Psoas muscle (tissue), 8 donors: Measurements from ENCODE around the gene CCDC97. TPM values are rescaled to one million over a fixed set of nuclear protein-coding genes. Genes with fewer than 3 reads are reported as not detected.

ENCODE experiments used
- ATAC-seq, 4 donors: fragments of 200-7000 bp; cut with Tn5 transposase; one replicate each; pipeline ENCODE4 v1.9.1; 2020; ENCODE audit warnings: moderate library complexity in 3 of 4, mild to moderate bottlenecking in 2 of 4
- DNase-seq, 2 donors: peaks; one replicate each; pipeline ENCODE4 v3.0.0-alpha.2; 2020
- H3K27ac ChIP-seq: fragments of 200-600 bp; one replicate; pipeline ENCODE4 v1.8.0; 2022
- H3K27me3 ChIP-seq, 3 donors: fragments of 200-600 bp in 1 of 3; one replicate each; pipeline versions ENCODE4 v1.6.1 to v1.8.0; 2013 to 2022; ENCODE audit warnings: low read length in 2 of 3, mild to moderate bottlenecking in 2 of 3, moderate library complexity in 1 of 3; ENCODE audit not compliant: insufficient read depth in 3 of 3
- H3K36me3 ChIP-seq, 2 donors: fragments of 200-600 bp in 1 of 2; one replicate each; pipeline versions ENCODE4 v1.6.1 to v1.8.0; 2013 to 2022; ENCODE audit warnings: low read depth in 1 of 2, mild to moderate bottlenecking in 1 of 2, moderate library complexity in 1 of 2; ENCODE audit not compliant: insufficient read depth in 1 of 2
- H3K4me1 ChIP-seq: fragments of 200-600 bp; one replicate; pipeline ENCODE4 v1.8.0; 2022
- H3K4me3 ChIP-seq: fragments of 200-600 bp; one replicate; pipeline ENCODE4 v1.8.0; 2022; ENCODE audit warnings: mild to moderate bottlenecking
- H3K9me3 ChIP-seq: fragments of 200-600 bp; one replicate; pipeline ENCODE4 v1.8.0; 2022
- CTCF ChIP-seq: fragments of 200-600 bp; IDR thresholded peaks from one replicate; pipeline ENCODE4 v1.8.0; 2022; ENCODE audit warnings: antibody characterized with exemption
- WGBS, 3 donors: extraction: QIAGEN DNeasy Blood & Tissue Kit; methylation state at CpG; one replicate each; pipeline versions ENCODE4 v1.1.6 to v1.1.7; 2013; 5-methylcytosine and 5-hydroxymethylcytosine counted together
- intact Hi-C, 2 donors: fragments of 100-400 bp; cut with DNase I; formaldehyde crosslinking; loops; one replicate each; pipeline versions ENCODE4 v1.11.0 to v1.14.2; 2022
- polyA plus RNA-seq, 3 donors: library from polyadenylated mRNA; stranded (reverse); fragments of 200-250 nt; gene quantifications; one replicate each; pipeline ENCODE4 v1.2.3, GENCODE V29; 2013
- total RNA-seq, 4 donors: library from RNA; stranded (reverse); fragmentation: NEBNext Ultra II Directional in 2 of 4; extraction: Animal tissue kit (Norgen Biotek cat#: 25700) in 2 of 4; gene quantifications; one replicate each; pipeline versions ENCODE4 v1.2.1 to v1.2.4, GENCODE V29; 2021 to 2023
- donor health status: healthy with polysubstance abuse.
- donor health status: DM: no; HTN: no; CAD: no; lungs with moderate emphysema.
- donor health status: Bipolar disorder and iron deficiency.
- donor health status: healthy.
- donor health status: DM: yes; HTN: yes; CAD: no.
- donor health status: DM: no; HTN: no; CAD: no.
- donor health status: DM: no; HTN: no; CAD: no.
- donor health status: DM: yes; HTN: yes; CAD: no.

CCDC97 gene
- total and polyA plus RNA-seq, 7 donors = 13.7 to 25.7 (median 19.9) TPM

DNA sequence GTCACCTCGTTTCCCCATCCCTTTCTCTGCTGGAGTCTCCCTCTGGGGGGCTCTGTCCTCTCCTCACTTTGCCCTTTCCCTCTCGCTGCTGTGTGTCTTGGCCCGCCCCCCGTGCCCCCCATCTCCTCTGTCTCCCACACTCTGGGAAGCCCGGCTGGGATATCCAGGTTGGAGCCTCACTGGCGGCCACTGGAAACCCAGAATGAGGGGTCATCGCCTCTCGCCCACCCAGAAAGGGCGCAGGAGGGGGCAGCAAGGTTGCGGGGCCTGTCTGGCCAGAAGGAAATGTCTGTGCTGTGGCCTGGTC, 15.6 kb downstream of the CCDC97 start:
- no peaks in the 10 kb centered on the region for H3K27me3 ChIP-seq
- peak overlapping the region; percentile 53 for H3K4me3 ChIP-seq
- H3K27ac ChIP-seq = peak overlapping the region; percentile 72
- no peak for TF ChIP-seq CTCF
- DNase-seq (no peak), ATAC-seq (no peak)
- H3K9me3 ChIP-seq = no peaks in the 10 kb centered on the region
- H3K36me3 ChIP-seq = peaks cover 0 to 18% of the 10 kb centered on the region in 2 donors
- peaks cover 59% of the 10 kb centered on the region for H3K4me1 ChIP-seq
- intact Hi-C loops = no loop called here
- 3 to 4% (median 3%) methylated on average over 9 to 10 of the region's 10 CpGs for WGBS, 3 donors

DNA sequence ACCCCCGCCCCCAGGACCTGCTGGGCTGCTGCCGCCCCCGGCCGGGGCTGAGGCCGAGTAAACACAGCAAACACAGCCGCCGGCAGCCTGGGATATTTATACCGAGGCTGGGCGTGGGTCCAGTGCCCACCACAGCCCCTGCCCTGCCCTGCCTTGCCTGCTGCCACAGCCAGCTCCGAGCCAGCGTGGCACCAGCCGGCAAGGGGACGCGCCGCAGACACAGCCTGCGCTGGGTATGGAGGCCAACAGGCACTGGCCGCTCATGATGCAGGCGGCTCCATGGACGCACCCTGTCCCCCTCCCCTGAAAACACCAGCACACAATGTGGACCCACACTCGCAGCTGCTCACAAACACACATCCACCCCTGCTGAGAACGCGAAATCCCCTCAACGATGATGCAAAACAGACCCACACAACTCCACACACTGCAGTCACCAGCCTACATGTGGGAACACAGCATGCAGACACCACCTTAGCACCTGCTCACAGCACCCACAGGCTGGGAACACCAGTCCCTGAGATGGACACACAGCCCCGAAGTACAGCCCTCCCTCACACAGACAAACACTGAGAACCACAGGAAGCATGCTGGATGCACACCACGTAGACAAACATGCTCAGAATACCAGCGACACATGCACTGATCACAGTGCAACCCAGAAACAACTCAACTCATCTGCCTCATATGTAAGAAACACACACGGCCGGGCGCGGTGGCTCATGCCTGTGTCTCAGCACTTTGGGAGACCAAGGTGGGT, 16.2 kb downstream of the CCDC97 start:
- Histone ChIP-seq H3K4me1 (peaks cover 59% of the 10 kb centered on the region), H3K9me3 (no peaks in the 10 kb centered on the region), H3K36me3 (peaks cover 0 to 13% of the 10 kb centered on the region in 2 donors), H3K27ac (peak overlapping the region; percentile 72), H3K4me3 (peak overlapping the region; percentile 53), H3K27me3 (no peaks in the 10 kb centered on the region)
- DNase-seq (no peak), ATAC-seq (peak; percentile 18 to 36 (median 24))
- WGBS, 3 donors = 20 to 21% (median 21%) methylated on average over 21 to 30 of the region's 30 CpGs
- no peak for TF ChIP-seq CTCF
- intact Hi-C loops = no loop called here

DNA sequence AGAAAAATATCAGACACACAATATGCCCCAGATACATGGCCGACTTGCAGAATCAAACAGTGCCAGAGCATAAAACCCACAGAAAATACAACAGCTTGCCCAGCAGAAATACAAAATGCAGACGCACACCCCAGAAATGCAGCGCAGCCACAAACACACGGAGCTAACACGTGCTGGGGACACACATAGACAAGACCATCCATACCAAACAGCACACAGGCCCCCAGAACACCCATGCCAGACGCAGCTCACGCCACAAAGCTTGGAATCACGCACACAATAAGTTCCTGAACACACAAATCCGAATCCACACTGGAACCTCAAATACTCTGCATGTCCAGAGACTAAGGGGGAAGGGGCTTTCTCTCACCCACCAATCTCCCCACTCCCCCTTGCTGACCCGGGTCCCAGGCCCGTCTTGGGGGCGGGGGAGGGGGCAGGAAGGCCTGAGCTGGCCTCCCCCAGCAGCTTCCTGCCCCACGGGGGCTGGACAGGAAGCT, 17.2 kb downstream of the CCDC97 start:
- H3K4me1 ChIP-seq = peaks cover 53% of the 10 kb centered on the region
- H3K27me3 ChIP-seq = no peaks in the 10 kb centered on the region
- intact Hi-C loops = no loop called here
- peaks cover 0 to 9% of the 10 kb centered on the region in 2 donors for H3K36me3 ChIP-seq
- 36 to 40% (median 37%) methylated on average over 13 of the region's 13 CpGs for WGBS, 3 donors
- H3K4me3 ChIP-seq = peak overlapping the region; percentile 53
- no peaks in the 10 kb centered on the region for H3K9me3 ChIP-seq
- TF ChIP-seq CTCF = no peak
- H3K27ac ChIP-seq = peak overlapping the region; percentile 72
- ATAC-seq = peak in 1 of 4 donors; percentile 1
- DNase-seq = no peak

GRCh38 chr19:41327576-41328156, 17.7 kb downstream of the CCDC97 start:
- Histone ChIP-seq H3K9me3 (no peaks in the 10 kb centered on the region), H3K27me3 (no peaks in the 10 kb centered on the region), H3K36me3 (peaks cover 0 to 3% of the 10 kb centered on the region in 2 donors), H3K4me3 (peak overlapping the region; percentile 53), H3K27ac (peak overlapping the region; percentile 72), H3K4me1 (peaks cover 52% of the 10 kb centered on the region)
- no peak for TF ChIP-seq CTCF
- DNase-seq = peak; percentile 82 to 85
- 16 to 20% (median 18%) methylated on average over 19 to 33 of the region's 33 CpGs for WGBS, 3 donors
- peak; percentile 54 to 72 (median 64) for ATAC-seq
- intact Hi-C loops = no loop called here
